HG02798 (cell line): ENCODE data around the gene RXRA.

ENCODE experiments used
- ATAC-seq: cut with Tn5 transposase; IDR thresholded peaks from one replicate; pipeline ENCODE4 v1.9.1; 2021; ENCODE audit warnings: mild to moderate bottlenecking; ENCODE audit not compliant: unreplicated experiment, poor library complexity

The RXRA gene

GRCh38 chr9:134361843-134362414, 35.7 kb downstream of the RXRA start:
- ATAC-seq: no peak

GRCh38 chr9:134363450-134363849, 37.2 kb downstream of the RXRA start:
- ATAC-seq: no peak

DNA sequence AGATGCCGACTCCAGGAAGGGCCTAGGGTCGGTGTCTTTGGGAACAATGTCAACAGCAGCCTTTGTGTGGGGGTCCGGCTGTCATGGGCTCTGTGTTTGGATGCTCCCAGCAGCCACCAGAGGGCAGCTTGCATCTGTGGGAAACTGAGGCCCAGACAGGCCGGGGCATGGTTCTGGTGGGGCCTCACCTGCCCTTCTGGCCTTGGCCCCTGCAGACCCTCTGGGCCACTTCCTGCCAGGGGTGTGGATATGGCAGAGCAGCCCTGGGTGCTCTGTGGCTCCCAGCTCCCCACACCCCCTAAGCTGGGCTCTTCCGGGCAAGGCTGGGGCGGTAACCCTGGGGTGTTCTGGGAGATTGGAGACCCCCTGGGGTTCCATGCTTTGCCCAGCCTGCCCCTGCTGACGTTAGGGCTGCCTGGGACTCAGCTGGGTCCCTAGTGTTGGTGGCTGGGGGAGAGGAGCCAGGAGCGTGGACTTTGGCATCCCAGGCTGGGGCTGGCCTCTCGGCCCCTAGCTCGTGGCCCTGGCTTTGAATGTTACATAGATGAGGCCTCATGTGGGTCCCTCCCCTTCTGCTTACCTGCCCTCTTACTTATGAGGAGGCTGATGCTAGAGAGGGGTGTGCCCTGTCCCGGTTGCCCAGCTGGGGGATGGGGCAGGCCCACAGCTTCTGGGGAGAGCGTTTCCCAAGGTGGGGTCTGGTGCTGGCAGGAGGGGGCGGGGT, 38.3 kb downstream of the RXRA start:
- no peak for ATAC-seq

DNA sequence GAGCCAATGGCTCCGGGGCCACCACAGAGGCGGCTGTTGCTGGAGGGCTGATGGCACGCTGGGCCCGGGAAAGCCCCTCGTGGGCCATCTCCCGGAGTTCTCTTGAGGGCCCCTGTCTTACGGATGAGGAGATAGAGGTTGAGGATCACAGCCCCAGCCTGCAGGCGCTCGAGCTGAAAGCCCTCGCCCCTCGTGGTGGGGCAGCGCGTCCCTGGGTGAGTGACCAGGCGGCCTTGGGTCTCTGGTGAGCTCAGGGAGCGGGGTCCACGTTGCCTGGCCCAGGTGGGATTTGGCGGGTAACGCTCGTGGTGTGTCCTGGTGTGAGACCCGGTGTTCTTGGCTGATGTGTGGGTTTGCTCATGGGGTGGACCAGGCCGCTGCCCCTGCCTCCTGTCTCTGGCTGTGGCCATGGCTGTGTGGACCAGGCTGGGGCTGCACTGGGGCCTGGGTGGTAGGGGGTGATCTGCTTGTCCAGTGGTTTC, 38.9 kb downstream of the RXRA start:
- ATAC-seq: no peak

GRCh38 chr9:134365791-134366222, 39.6 kb downstream of the RXRA start:
- no peak for ATAC-seq

DNA sequence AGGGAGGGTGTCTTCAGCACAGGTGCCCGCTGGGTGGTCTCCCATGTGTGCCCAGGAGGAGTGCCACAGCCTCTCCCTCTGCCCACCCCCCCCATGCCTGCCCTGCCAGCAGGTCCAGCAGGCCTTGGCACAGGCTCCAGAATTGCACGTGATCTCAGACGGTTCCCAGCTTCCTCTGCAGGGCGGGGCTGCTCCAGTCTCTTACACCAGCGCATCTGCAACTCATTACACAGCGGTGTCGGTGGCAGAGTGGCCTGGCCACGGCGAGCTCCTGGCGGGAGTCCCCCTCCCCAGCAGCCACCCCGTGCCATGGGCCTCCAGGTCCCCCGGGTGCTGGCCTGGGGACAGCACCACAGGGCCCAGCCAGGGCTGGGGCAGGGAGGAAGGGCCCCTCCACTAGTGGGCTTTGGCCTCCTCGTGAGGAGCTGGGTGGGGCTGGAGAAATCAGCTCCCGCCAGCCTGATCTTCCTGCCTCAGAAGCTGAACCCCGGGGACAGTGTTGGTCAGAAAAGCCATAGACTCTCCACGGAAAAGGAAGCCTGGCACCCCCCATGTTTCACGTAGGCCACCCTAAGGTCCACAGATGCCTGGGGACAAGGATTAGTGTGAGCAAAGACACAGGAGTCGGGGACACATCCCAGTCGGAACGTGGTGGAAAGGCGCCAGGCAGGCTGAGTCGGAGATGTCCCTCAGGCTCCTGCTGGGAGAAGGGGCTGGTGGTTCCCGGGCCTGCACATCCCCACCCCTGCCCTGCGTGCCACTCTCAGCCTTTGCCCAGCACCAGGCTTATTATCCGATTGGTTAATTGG, 40.2 kb downstream of the RXRA start:
- no peak for ATAC-seq

GRCh38 chr9:134367061-134367460, 40.8 kb downstream of the RXRA start:
- no peak for ATAC-seq

GRCh38 chr9:134367791-134368490, 41.7 kb downstream of the RXRA start:
- no peak for ATAC-seq

GRCh38 chr9:134368571-134368970, 42.3 kb downstream of the RXRA start:
- ATAC-seq: no peak

- ATAC-seq: no peak
These were observed 43.4 kb downstream of the RXRA start for GRCh38 chr9:134369416-134370212.

- ATAC-seq: no peak
These were observed 43.9 kb downstream of the RXRA start for GRCh38 chr9:134370213-134370492.

DNA sequence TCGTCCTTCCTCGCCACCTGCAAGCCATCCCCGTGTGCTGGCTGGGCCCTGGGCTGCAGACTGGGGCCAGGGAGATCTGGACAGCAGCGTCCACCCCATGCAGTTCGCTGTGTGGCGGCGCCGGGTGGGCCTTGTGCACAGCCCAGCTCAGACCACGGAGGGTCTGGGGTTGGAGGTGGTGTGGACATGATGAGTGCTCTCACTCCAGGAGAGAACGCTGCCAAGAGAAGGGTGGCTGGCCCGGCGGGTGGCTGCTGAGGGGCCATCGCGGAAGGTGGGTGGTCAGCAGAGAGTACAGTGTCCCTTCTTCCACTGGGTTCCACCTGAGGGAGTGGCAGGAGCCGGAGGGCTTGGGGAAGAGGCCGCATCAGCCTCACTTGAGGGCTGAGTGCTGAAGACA, 44.4 kb downstream of the RXRA start:
- no peak for ATAC-seq

DNA sequence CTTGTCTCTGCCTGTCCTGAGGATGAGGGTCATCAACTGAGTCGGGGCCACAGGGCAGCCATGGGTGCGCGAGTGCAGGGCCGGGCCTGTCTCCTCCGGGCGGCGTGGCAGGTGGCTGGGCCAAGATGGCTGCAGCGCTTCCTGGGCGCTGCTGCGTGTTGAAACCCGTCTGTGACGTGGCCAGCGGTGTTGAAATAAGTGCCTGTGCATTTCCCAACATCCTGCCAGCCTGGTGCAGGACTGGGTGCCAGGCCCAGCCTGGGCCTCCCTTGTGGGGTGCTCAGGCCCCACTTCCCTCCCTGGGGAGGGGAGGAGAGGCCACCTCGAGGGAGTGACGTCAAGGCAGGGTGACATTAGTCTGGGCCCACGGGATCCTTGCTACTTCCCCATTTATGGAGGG, 45.5 kb downstream of the RXRA start:
- no peak for ATAC-seq

DNA sequence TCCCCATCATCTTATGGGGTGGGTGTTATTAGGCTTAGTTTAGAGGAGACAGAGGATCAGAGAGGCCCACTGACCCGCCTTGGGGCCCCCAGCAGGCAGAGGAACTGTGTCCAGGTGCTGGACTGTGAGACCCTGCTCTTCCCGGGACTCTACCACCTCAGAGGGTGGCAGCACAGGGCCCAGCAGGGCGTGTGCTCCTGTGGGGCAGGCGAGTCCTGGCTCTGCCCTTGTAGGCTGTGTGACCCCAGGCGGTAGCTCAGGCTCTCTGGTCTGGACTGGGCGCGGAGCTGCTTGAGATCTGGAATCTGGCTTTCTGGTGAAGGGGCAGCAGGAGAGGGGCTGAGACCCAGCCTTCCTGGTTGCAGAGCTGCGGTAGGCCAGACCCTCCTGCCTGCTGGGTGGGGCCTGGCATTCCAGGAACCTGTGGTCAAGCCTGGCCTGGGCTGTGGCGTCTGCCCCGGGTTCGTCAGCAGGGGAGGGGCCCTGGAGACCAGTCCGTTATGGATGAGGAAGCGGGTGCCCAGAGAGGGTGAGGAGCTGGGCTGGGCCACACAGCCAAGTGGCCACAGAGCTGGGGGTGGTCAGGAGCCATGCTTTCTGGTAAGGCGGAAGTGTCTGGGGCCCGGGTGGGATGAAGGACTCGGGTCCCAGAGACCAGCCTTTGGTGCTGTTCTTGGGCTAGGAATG, 46.5 kb downstream of the RXRA start:
- no peak for ATAC-seq

DNA sequence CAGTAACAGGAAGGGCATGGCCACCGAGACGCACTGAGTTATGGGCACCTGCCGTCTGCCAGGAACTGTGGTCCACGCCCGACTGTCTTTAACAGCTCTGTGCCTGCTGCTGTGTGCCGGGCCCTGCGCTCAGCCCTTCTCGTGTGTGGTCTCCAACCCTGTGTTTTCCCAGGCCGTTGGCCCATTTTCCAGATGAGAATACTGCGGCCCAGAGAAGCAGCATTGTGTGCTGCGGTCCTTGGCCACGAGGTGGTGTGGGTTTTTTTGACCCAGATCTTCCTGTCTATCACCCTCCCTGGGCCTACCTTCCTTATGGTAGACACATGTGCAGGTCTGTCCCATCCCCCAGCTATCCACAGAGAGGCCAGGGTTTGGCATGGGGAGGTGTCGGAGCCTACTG, 47.0 kb downstream of the RXRA start:
- no peak for ATAC-seq

- no peak for ATAC-seq
These were observed 47.7 kb downstream of the RXRA start for GRCh38 chr9:134373953-134374300.

GRCh38 chr9:134374301-134375010, 48.2 kb downstream of the RXRA start:
- ATAC-seq: no peak

DNA sequence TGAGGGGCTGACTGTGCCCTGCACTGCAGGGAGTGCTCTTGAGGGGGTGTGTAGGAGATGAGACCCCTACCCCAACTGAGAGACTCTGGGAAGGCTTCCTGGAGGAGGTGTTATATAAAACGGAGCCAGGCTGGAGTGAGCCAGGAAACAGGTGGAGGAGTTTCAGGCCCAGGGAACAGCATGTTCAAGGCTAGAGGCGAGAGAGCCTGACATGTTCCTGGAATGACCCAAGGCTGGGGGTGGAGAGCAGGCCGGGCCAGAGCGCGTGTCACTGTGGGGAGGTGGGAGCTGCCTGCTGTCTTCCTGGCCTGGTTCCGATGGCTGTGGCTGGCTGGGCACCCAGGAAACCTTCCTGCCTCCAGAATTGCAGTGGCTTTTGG, 48.7 kb downstream of the RXRA start:
- ATAC-seq: no peak
